DOHH2 (cell line): ENCODE results near the gene VPS8.

ENCODE experiments used
- H3F3A ChIP-seq: fragments of 200-600 bp; sonication (generic), shearing (Covaris generic); 2 replicates; pipeline ENCODE4 v1.6.0; 2016; ENCODE audit warnings: antibody characterized with exemption, mild to moderate bottlenecking; ENCODE audit not compliant: control insufficient read depth, insufficient read depth
- H3K27ac ChIP-seq: fragments of 200-600 bp; sonication (generic); 2 replicates; pipeline ENCODE4 v1.5.1; 2014; ENCODE audit warnings: low read depth, mild to moderate bottlenecking, low read length, moderate library complexity
- H3K27me3 ChIP-seq: fragments of 200-600 bp; sonication (generic); 2 replicates; pipeline ENCODE4 v1.6.1; 2014; ENCODE audit warnings: mild to moderate bottlenecking, low read length, mixed read lengths; ENCODE audit not compliant: control insufficient read depth
- H3K36me3 ChIP-seq: fragments of 200-600 bp; sonication (generic); 2 replicates; pipeline ENCODE4 v1.6.1; 2014; ENCODE audit warnings: mild to moderate bottlenecking, low read length, moderate library complexity, mixed read lengths; ENCODE audit not compliant: control insufficient read depth
- H3K4me1 ChIP-seq: fragments of 200-600 bp; sonication (generic); 2 replicates; pipeline ENCODE4 v1.6.1; 2014; ENCODE audit warnings: mild to moderate bottlenecking, low read length, mixed read lengths; ENCODE audit not compliant: control insufficient read depth
- H3K4me2 ChIP-seq: fragments of 200-600 bp; sonication (generic); 2 replicates; pipeline ENCODE4 v1.6.0; 2014; ENCODE audit warnings: mild to moderate bottlenecking, low read length, moderate library complexity
- H3K4me3 ChIP-seq: fragments of 200-600 bp; sonication (generic); 2 replicates; pipeline ENCODE4 v1.5.1; 2014; ENCODE audit warnings: mild to moderate bottlenecking, low read length, mixed read lengths
- H3K79me2 ChIP-seq: fragments of 200-600 bp; sonication (generic); 2 replicates; pipeline ENCODE4 v1.6.1; 2014; ENCODE audit warnings: mild to moderate bottlenecking, low read length, mixed read lengths; ENCODE audit not compliant: control insufficient read depth
- H3K9me2 ChIP-seq: fragments of 200-600 bp; sonication (generic); replicated peaks from 2 replicates; pipeline ENCODE4 v1.6.1; 2014; ENCODE audit warnings: mild to moderate bottlenecking, low read length, mixed read lengths; ENCODE audit not compliant: control insufficient read depth
- H3K9me3 ChIP-seq: fragments of 200-600 bp; sonication (generic); 2 replicates; pipeline ENCODE4 v1.6.1; 2014; ENCODE audit warnings: antibody characterized with exemption, low read length, mixed read lengths; ENCODE audit not compliant: control insufficient read depth, insufficient read depth
- H4K20me1 ChIP-seq: fragments of 200-600 bp; sonication (generic); 2 replicates; pipeline ENCODE4 v1.6.0; 2014; ENCODE audit warnings: low read depth, mild to moderate bottlenecking, antibody characterized with exemption, low read length, moderate library complexity; ENCODE audit not compliant: control insufficient read depth, insufficient read depth
- CTCF ChIP-seq: fragments of 200-600 bp; sonication (generic); IDR thresholded peaks from one replicate; pipeline ENCODE4 v1.5.1; 2014; ENCODE audit warnings: antibody characterized with exemption, mild to moderate bottlenecking, low read depth, low read length; ENCODE audit not compliant: poor library complexity, severe bottlenecking
- EZH2phosphoT487 ChIP-seq: fragments of 200-600 bp; sonication (generic); IDR thresholded peaks from 2 replicates; pipeline ENCODE4 v1.6.1; 2017; ENCODE audit warnings: borderline replicate concordance, mild to moderate bottlenecking, antibody characterized with exemption, low read length, moderate library complexity, mixed read lengths

The VPS8 gene

GRCh38 chr3:184884359-184885017 is 72.5 kb downstream of the VPS8 start:
- Histone ChIP-seq H3K27ac (no peak overlapping the region), H3F3A (no peaks in the 10 kb centered on the region), H3K9me3 (no peaks in the 10 kb centered on the region), H3K4me1 (peaks cover 4% of the 10 kb centered on the region), H3K36me3 (no peaks in the 10 kb centered on the region; the same call in 1 of the 2 replicates), H3K79me2 (no peaks in the 10 kb centered on the region), H3K4me2 (no peak overlapping the region), H3K4me3 (no peak overlapping the region), H3K9me2 (no peaks in the 10 kb centered on the region), H3K27me3 (no peaks in the 10 kb centered on the region), H4K20me1 (no peaks in the 10 kb centered on the region)
- TF ChIP-seq EZH2phosphoT487 (no peak), CTCF (no peak)

- Histone ChIP-seq H3K4me3 (no peak overlapping the region), H3K4me2 (no peak overlapping the region), H3K9me3 (no peaks in the 10 kb centered on the region), H3K9me2 (no peaks in the 10 kb centered on the region), H3F3A (no peaks in the 10 kb centered on the region), H3K4me1 (peaks cover 4% of the 10 kb centered on the region), H3K79me2 (no peaks in the 10 kb centered on the region), H4K20me1 (no peaks in the 10 kb centered on the region), H3K27me3 (no peaks in the 10 kb centered on the region), H3K36me3 (no peaks in the 10 kb centered on the region; the same call in 1 of the 2 replicates), H3K27ac (no peak overlapping the region)
- TF ChIP-seq CTCF (no peak), EZH2phosphoT487 (no peak)
Measured at GRCh38 chr3:184885112-184885511, 73.1 kb downstream of the VPS8 start.

- TF ChIP-seq EZH2phosphoT487 (no peak), CTCF (no peak)
- Histone ChIP-seq H3K9me2 (no peaks in the 10 kb centered on the region), H3F3A (no peaks in the 10 kb centered on the region), H3K27me3 (no peaks in the 10 kb centered on the region), H3K4me2 (no peak overlapping the region), H3K36me3 (no peaks in the 10 kb centered on the region; the same call in 1 of the 2 replicates), H3K79me2 (no peaks in the 10 kb centered on the region), H3K4me3 (no peak overlapping the region), H3K9me3 (no peaks in the 10 kb centered on the region), H3K4me1 (peaks cover 4% of the 10 kb centered on the region), H4K20me1 (no peaks in the 10 kb centered on the region), H3K27ac (no peak overlapping the region)
Measured at GRCh38 chr3:184887574-184887973, 75.6 kb downstream of the VPS8 start.
